Measurements from ENCODE around the gene KRT79.

The KRT79 gene

GRCh38 chr12:52821826-52822660 lies 12.1 kb downstream of the KRT79 start:
- Histone ChIP-seq H3K9me3 (ENCODE audit: insufficient read depth, low read depth, low read length) (no peaks in the 10 kb centered on the region), H3K4me1 (ENCODE audit: insufficient read depth, low read length) (no peaks in the 10 kb centered on the region), H3K27me3 (ENCODE audit: insufficient read depth, low read length) (no peaks in the 10 kb centered on the region), H3K27ac (ENCODE audit: low read depth, low read length) (no peak overlapping the region), H3K9ac (ENCODE audit: low read depth, low read length) (no peak overlapping the region), H3K36me3 (ENCODE audit: insufficient read depth, low read length) (no peaks in the 10 kb centered on the region), H3K4me3 (ENCODE audit: low read length) (no peak overlapping the region)
- WGBS, result 93% methylated on average over 10 of the region's 10 CpGs

DNA sequence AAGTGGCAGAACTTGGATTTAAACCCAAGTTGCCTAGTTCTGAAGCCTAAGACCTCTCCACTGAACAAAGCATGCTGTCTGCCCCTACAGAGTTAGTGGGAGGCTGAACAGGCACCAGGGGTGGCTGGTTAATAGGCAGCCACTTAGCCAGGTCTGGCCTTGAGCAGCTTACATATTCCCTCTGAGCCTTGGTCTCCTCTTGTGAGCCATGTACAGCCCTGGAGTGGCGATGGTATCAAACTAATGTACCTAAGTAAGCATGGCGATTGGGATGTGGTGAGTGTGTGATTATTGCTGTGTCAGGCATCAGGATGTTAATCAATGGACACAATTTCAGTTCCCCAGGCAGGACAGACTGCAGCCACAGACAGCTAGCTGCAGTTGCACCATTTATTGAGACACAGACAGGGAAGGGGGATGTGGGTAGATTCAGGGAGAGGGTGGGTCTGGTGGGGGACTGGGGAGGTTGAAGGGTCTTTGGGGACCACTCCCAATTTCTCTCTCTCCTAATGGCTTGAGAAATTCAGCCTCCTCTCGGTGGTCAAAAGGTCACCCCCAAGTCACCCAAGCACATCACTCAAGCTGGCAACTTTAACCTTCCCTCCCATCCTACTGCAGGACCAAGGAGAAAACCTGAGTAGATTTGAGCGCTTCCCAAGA lies 12.9 kb downstream of the KRT79 start:
- WGBS, result 94% methylated on average over 4 of the region's 4 CpGs
- Histone ChIP-seq H3K27ac (ENCODE audit: low read depth, low read length) (no peak overlapping the region), H3K4me1 (ENCODE audit: insufficient read depth, low read length) (no peaks in the 10 kb centered on the region), H3K9me3 (ENCODE audit: insufficient read depth, low read depth, low read length) (no peaks in the 10 kb centered on the region), H3K4me3 (ENCODE audit: low read length) (no peak overlapping the region), H3K27me3 (ENCODE audit: insufficient read depth, low read length) (no peaks in the 10 kb centered on the region), H3K9ac (ENCODE audit: low read depth, low read length) (no peak overlapping the region), H3K36me3 (ENCODE audit: insufficient read depth, low read length) (no peaks in the 10 kb centered on the region)

GRCh38 chr12:52820521-52820920 lies 13.6 kb downstream of the KRT79 start:
- Histone ChIP-seq H3K27me3 (ENCODE audit: insufficient read depth, low read length) (no peaks in the 10 kb centered on the region), H3K4me1 (ENCODE audit: insufficient read depth, low read length) (no peaks in the 10 kb centered on the region), H3K9ac (ENCODE audit: low read depth, low read length) (no peak overlapping the region), H3K4me3 (ENCODE audit: low read length) (no peak overlapping the region), H3K36me3 (ENCODE audit: insufficient read depth, low read length) (no peaks in the 10 kb centered on the region), H3K27ac (ENCODE audit: low read depth, low read length) (no peak overlapping the region), H3K9me3 (ENCODE audit: insufficient read depth, low read depth, low read length) (no peaks in the 10 kb centered on the region)
- WGBS, result 94% methylated on average over 6 of the region's 6 CpGs

DNA sequence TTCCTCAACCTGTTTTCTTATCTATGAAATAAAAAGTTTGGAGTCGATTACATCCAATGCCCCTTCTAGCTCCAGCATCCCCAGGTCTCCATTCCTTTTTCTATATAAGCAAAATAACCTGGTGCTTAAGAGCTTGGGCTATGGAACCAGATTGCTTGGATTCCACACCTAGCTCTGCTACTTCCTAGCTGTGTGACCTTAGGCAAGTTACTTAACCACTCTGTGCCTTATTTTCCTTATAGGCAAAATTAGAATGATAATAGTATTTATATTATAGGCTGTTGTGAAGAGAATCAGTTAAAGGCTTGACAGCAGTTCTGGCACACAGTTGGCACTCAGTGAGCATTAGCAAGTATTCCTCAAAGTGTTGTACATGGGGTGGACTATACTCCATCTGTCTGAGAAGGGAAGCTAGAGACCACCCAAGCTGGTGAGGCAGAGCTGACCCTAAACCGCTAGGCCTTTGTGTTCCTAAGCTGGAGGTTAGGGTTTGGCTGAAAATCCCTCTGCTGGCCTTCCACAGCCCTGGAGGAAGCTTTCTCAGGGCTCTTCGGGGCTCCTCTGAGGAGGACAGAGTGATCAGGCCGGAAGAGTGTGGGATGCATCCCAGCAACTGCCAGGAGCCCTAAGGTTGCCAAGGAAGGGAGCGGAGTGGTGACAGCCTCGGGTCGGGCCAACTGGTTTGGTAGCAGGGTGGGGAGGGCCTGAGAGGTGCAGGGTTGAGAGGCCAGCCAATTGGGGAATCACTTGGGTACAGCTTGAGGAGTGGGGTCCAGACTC lies 14.2 kb downstream of the KRT79 start:
- 90% methylated on average over 7 of the region's 7 CpGs for WGBS
- no peak overlapping the region for H3K4me3 ChIP-seq (ENCODE audit: low read length)

GRCh38 chr12:52818887-52819420 lies 15.2 kb downstream of the KRT79 start:
- Histone ChIP-seq H3K9ac (ENCODE audit: low read depth, low read length) (no peak overlapping the region), H3K36me3 (ENCODE audit: insufficient read depth, low read length) (no peaks in the 10 kb centered on the region), H3K4me1 (ENCODE audit: insufficient read depth, low read length) (no peaks in the 10 kb centered on the region), H3K27me3 (ENCODE audit: insufficient read depth, low read length) (no peaks in the 10 kb centered on the region), H3K27ac (ENCODE audit: low read depth, low read length) (no peak overlapping the region), H3K9me3 (ENCODE audit: insufficient read depth, low read depth, low read length) (no peaks in the 10 kb centered on the region), H3K4me3 (ENCODE audit: low read length) (no peak overlapping the region)
- 78% methylated on average over 7 of the region's 7 CpGs for WGBS

More for the DNA sequence above, 14.2 kb downstream of the KRT79 start:
- no peaks in the 10 kb centered on the region for H3K9me3 ChIP-seq (ENCODE audit: insufficient read depth, low read depth, low read length)
- H3K9ac ChIP-seq (ENCODE audit: low read depth, low read length), result no peak overlapping the region
- H3K4me1 ChIP-seq (ENCODE audit: insufficient read depth, low read length), result no peaks in the 10 kb centered on the region
- no peak overlapping the region for H3K27ac ChIP-seq (ENCODE audit: low read depth, low read length)
- H3K36me3 ChIP-seq (ENCODE audit: insufficient read depth, low read length), result no peaks in the 10 kb centered on the region
- H3K27me3 ChIP-seq (ENCODE audit: insufficient read depth, low read length), result no peaks in the 10 kb centered on the region

GRCh38 chr12:52818388-52818787 lies 15.7 kb downstream of the KRT79 start:
- Histone ChIP-seq H3K4me3 (ENCODE audit: low read length) (no peak overlapping the region), H3K9ac (ENCODE audit: low read depth, low read length) (no peak overlapping the region), H3K4me1 (ENCODE audit: insufficient read depth, low read length) (no peaks in the 10 kb centered on the region), H3K9me3 (ENCODE audit: insufficient read depth, low read depth, low read length) (no peaks in the 10 kb centered on the region), H3K36me3 (ENCODE audit: insufficient read depth, low read length) (no peaks in the 10 kb centered on the region), H3K27ac (ENCODE audit: low read depth, low read length) (no peak overlapping the region), H3K27me3 (ENCODE audit: insufficient read depth, low read length) (no peaks in the 10 kb centered on the region)
- 63% methylated on average over 7 of the region's 7 CpGs for WGBS

DNA sequence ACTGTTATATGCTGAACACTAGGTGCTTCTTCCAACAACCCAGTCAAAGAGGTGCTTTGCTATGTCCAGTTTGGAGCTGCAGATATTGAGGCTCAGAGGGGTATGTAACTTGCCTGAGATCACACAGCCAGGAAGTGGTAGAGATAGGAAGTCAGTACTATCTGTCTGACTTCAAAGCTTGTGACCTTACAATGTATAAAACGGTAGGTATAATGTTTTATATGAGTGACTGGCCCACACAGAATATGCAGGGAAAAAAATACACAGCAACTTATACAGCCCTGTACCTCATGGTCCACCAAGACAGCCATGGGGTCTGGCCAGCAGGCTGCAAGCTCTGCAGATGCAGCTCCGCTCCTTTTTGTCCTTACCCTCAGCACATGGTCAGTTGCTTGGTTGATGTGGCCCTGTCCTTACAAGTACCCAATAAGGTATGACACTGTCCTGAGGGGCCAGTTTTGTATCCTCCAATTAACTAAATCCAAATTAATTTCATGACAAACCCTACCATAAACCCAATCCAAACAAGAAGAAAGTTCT lies 16.3 kb downstream of the KRT79 start:
- Histone ChIP-seq H3K27ac (ENCODE audit: low read depth, low read length) (no peak overlapping the region), H3K36me3 (ENCODE audit: insufficient read depth, low read length) (no peaks in the 10 kb centered on the region), H3K27me3 (ENCODE audit: insufficient read depth, low read length) (no peaks in the 10 kb centered on the region), H3K4me3 (ENCODE audit: low read length) (no peak overlapping the region), H3K9me3 (ENCODE audit: insufficient read depth, low read depth, low read length) (no peaks in the 10 kb centered on the region), H3K4me1 (ENCODE audit: insufficient read depth, low read length) (no peaks in the 10 kb centered on the region), H3K9ac (ENCODE audit: low read depth, low read length) (no peak overlapping the region)
- 96% methylated on average over 2 of the region's 2 CpGs for WGBS

- no peak overlapping the region for H3K27ac ChIP-seq (ENCODE audit: low read depth, low read length)
- no peaks in the 10 kb centered on the region for H3K4me1 ChIP-seq (ENCODE audit: insufficient read depth, low read length)
- H3K36me3 ChIP-seq (ENCODE audit: insufficient read depth, low read length), result no peaks in the 10 kb centered on the region
- no peaks in the 10 kb centered on the region for H3K27me3 ChIP-seq (ENCODE audit: insufficient read depth, low read length)
- no peaks in the 10 kb centered on the region for H3K9me3 ChIP-seq (ENCODE audit: insufficient read depth, low read depth, low read length)
- WGBS, result 91% methylated on average over 8 of the region's 8 CpGs
- H3K4me3 ChIP-seq (ENCODE audit: low read length), result no peak overlapping the region
- no peak overlapping the region for H3K9ac ChIP-seq (ENCODE audit: low read depth, low read length)
Measured at GRCh38 chr12:52817003-52817698, 17.0 kb downstream of the KRT79 start.

DNA sequence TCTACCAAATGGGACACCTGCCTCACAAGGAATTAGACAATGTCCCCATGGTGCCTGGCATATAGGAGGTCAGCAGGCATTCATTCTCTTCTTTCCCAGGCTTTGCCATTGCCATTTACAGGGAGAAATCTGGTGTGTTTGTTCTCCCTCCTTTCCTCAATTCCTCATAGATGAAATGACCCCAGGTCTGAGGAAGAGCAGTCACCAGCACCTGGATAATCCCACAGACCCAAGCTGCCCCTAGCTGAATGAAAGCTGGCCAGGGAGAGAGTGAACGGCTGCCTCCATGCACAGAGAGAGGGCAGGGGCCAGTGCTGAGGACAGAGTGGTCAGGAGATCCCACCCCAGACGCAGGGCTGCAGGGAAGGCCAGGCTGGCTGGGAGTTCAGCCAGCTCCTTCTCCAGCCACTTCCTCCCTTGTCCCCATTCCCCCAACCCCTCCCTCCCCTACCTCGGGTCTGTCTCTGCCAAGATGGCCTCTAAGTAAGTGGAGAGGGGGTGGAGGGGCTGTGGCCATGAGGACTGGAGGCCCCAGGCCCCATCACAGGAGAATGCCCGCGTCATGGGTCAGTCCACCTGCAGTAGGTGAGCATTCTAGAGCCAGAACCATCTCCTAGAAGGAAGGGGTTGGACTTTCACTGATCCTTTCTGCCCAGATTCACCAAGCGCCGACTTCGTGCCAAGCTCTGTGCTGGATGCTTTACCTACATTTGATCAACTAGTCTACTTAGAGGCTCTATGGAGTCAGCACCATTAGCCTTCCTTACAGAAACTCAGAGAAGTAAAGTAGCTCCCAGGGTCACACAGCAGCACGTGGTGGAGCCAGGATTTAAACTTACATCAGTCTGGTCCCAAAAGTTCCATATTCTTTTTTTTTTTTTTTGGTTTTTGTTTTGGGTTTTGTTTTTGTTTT lies 18.2 kb downstream of the KRT79 start:
- Histone ChIP-seq H3K27me3 (ENCODE audit: insufficient read depth, low read length) (no peaks in the 10 kb centered on the region), H3K27ac (ENCODE audit: low read depth, low read length) (no peak overlapping the region), H3K36me3 (ENCODE audit: insufficient read depth, low read length) (no peaks in the 10 kb centered on the region), H3K4me3 (ENCODE audit: low read length) (no peak overlapping the region), H3K9ac (ENCODE audit: low read depth, low read length) (no peak overlapping the region), H3K9me3 (ENCODE audit: insufficient read depth, low read depth, low read length) (no peaks in the 10 kb centered on the region), H3K4me1 (ENCODE audit: insufficient read depth, low read length) (no peaks in the 10 kb centered on the region)
- 95% methylated on average over 8 of the region's 9 CpGs for WGBS

DNA sequence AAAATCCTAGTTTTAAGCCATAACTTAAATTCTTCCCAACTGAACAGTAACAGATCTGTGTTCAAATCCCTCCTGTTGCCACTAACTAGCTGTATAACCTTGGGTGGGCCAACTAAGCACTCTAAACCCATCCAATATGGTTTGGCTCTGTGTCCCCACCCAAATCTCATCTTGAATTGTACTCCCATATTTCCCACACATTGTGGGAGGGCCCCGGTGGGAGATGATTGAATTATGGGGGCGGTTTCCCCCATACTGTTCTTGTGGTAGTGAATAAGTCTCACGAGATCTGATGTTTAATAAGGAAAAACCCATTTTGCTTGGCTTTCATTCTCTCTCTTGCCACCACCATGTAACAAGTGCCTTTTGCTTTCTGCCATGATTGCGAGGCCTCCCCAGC lies 18.9 kb downstream of the KRT79 start:
- Histone ChIP-seq H3K36me3 (ENCODE audit: insufficient read depth, low read length) (no peaks in the 10 kb centered on the region), H3K27ac (ENCODE audit: low read depth, low read length) (no peak overlapping the region), H3K9me3 (ENCODE audit: insufficient read depth, low read depth, low read length) (no peaks in the 10 kb centered on the region), H3K4me1 (ENCODE audit: insufficient read depth, low read length) (no peaks in the 10 kb centered on the region), H3K4me3 (ENCODE audit: low read length) (no peak overlapping the region), H3K9ac (ENCODE audit: low read depth, low read length) (no peak overlapping the region), H3K27me3 (ENCODE audit: insufficient read depth, low read length) (no peaks in the 10 kb centered on the region)
- 84% methylated on average over 2 of the region's 4 CpGs for WGBS
